Renal cortex interstitium (tissue), 11 donors: Measurements from ENCODE around the gene LRRN2. TPM values are rescaled to one million over a fixed set of nuclear protein-coding genes. Genes with fewer than 3 reads are reported as not detected.
A peak's percentile ranks its signal among the peaks of the same experiment; 100 is the strongest.

ENCODE experiments used
- DNase-seq, 11 donors: peaks; one replicate each; pipeline ENCODE4 v3.0.0-alpha.2; 2013; ENCODE audit warnings: low read depth in 9 of 11, low spot score in 4 of 11; ENCODE audit errors: extremely low read depth in 1 of 11
- polyA plus RNA-seq, 3 donors: library from polyadenylated mRNA; unstranded; fragments of 120-200 nt; gene quantifications; one replicate each; pipeline ENCODE4 v1.2.1, GENCODE V29; 2013; ENCODE audit not compliant: insufficient read length in 3 of 3

Gene LRRN2
- polyA plus RNA-seq, 3 donors: 10.8 to 14.2 (median 13.4) TPM

DNA sequence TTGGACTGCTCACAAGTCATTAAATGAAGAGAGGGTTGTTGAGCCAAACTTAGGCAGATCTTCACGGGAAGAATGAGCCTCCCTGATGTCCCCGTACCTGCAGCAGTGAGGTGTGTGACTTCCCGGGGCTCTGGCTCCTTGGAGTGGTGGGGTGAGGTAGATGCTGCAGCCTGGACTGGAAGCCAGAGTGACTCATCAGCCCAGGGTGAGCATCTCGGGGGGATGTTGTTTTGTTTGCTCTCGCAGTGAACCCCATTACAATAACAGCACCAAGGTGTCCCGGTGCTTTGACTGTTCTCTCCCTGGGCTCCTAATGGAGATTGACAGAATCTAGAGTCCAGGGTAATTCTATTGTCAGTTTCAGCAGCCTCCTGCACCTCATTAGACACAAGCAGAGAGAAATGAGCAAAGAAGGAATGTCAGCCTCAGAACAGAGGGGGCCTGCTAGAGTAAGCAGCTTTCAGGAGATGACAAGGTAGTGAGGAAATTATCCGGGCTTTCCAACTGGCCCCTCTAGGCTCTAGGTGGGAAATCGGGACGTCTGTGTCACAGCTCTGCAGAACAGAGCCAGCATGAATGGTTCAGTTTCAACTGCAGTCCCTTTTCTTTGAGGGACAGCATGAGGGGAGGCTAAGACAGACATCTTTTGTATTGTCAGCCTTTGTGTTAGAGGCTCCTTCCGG, 36.0 kb upstream of the LRRN2 start:
- DNase-seq: no peak

DNA sequence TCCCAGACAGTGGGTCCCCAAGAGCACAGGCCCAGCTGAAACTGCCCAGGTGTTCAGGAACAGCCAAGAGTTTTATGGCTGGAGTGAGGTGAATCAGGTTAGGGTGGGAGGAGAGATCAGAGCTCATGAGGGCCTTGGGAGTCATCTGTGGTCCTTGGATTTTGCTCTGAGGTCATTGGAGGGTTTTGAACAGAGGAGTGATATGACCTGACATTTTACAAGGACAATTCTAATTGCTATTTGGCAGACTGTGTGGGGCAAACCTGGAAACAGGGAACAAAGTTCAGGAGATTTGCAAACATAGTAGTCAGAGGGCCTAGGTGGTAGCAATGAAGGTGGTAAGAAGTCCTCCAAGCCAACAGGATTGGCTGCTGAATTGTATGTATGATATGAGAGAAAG, 31.1 kb upstream of the LRRN2 start:
- DNase-seq: no peak

DNA sequence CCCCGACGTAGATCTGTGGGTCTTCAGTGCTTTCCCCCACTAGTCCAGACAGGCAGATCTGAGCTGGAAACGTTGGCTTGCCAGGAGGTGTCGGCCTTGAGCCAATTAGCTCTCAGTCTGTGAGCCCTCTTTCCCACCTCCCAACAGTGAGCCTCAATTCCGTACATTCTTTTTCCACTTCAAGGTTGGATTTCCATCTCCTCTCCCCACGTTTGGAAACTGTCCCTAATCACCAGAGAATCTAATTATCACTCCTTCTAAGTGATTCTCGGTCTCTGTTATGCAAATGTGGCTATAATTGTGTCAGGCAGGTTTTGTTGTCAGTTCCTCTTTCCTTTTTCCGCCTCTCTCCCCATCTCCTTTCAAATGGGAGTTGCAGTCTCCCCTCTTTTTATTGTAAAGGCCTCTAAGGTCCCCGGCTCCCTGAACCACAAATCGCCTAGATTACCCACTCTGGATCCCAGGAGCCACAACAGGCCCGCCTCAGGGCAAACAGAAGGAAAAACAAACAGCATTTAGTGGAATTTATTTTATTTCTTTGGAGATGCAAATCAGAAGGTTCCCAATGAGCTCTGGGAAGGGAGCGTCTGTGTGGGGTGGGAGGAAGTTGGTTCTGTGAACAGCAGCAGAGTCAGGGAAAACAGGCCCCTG, 29.4 kb upstream of the LRRN2 start:
- DNase-seq: no peak

DNA sequence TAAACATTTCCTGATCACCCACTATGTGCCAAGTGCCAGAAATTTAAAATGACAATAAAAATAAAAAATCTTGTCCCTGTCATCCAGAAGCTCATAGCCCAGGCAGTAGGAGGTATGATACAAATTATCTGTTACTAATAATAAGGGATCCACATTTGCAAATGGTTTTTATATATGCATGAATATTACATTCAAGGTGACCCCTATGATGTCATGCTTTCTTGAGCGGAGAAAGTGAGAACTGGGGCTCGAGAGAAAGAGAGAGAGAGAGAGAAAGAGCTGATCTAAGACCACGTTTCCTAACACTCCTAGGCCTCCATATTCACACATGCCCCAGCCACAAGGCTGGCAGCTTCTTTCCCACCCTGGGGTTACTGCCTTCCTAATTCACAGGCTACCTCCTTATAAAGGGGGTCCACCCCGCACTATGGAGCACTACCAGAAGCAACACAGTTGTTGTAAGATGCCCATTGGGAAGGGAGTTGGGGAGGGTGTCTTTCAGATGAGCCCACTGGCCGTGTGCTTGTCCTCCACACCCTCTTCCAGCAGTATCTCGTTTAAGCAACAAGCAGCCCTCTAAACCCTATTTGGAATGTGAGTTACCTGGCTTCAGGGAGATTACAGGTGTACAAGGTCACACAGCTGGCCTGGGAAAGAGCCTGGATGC, 28.8 kb upstream of the LRRN2 start:
- no peak for DNase-seq

DNA sequence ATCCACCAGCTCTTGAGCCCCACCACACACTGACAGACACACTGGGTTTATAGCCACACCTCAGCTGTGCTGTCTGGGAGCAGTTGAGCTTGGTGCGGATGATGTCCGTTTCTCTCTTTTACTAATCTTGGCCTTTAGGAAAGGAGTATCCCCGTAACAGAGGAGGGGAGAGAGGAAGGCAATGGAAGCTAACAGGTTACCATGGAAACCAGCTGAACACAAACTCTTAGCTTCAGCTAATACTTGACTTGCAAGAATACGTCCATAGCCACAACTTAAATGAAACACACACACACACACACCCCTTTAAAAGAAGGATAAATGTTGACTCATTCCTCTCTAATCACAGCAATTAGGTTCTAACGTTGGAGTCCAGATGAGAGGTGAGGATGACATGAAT, 28.0 kb upstream of the LRRN2 start:
- no peak for DNase-seq

DNA sequence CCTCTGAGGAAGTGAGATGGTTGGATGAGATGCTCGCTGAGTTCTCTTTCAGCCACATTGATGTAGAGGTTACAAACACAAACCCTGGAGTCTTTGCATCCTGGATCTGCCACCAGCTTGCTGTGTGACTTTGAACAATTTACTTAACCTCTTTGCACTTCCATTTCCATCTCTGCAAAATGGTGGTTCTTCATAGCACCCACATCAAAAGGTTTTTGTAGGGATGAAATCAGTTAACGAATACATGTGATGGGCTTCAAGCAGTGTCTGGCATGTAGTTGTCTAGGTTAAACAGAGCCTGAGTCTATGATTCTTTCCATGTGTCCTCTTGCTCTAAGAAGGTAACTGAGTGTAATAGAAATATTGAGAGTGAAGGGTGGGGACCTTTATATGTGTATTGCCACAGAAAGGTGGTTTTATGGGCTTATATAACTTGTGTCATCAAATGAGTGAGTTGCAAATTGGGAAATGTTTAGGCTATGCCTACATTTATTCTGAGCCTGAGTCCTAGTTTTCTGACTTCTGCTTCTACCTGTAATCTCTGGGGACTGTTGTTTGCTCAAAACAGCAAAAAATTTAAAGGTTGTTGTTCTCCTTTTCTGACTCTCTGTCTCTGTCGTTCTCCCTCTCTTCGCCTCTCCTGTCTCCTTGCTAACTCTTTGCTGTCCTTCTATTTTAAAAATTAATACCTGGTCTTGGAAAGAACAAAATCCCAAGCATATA, 27.3 kb upstream of the LRRN2 start:
- no peak for DNase-seq

DNA sequence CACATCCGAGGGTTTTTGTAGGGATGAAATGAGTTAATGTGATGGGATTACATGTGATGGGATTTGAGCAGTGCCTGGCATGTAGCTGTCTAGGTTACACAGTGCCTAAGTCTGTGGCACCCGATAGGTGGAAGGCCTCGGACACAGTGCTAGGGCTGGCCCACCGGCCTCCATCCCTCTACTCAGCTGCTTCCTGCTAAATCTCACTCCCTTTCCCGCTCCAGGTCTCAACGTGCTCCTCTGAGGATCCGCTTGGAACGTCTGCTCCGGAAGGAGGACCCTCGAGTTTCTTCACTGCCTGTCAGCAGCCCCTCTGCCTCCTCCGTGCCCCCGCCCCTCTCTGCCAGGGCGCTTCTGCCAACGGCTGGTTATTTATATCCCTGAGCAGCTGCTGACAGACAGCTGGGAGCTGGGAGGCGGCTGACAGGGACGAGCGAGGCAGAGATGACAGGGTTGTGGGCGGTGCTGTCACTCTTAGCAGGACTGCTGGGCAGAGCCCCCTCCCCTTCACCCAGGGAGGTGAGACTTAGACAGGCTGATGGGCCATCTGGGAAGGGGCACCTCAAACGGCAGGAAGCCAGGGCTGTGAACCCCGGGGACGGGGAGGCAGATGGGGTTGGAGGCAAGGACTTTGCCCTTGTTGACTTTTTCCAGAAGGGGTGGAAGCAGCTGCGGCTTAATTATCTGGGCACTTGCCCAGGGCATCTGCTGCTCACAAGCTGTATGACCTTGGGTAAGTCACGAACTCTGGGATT, 26.6 kb upstream of the LRRN2 start:
- DNase-seq: no peak

DNA sequence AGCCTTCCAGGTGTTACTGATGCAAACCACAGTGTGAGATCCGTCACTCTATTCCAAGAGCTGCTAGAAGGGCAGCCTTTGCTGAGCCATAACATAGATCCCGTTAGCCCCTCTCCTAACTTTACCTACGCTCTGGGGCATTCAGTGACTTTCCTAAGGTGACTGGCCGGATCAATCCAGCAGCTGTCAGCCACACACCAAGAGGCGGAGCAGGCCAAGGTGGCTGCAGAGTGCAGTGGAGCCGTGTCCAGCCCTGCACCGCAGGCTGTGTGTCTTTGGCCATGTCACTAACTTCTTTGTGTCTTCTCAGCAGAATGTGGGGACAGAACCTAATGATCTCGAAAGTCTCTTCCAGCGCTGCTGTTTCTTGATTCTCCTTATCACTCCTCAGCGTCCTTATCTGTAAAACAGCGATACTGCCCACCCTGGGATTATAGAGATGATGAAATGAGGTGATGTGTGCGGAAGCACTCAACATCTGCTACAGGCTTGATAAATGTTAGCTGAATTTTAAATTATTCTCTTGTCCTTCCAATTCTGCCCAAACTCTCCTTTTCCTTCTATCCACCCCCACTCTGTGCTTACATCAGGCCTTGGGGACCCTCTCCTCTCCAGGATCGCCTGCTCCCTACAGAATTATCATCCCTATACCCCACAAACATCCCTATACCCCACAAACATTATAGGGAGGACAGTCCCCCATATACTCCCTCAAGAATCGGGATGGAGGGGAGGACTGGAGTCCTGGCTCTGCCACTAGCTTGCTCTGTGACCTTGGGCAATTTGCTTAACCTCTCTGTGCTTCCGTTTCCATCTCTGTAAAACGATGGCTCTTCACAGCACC, 25.8 kb upstream of the LRRN2 start:
- DNase-seq: no peak

DNA sequence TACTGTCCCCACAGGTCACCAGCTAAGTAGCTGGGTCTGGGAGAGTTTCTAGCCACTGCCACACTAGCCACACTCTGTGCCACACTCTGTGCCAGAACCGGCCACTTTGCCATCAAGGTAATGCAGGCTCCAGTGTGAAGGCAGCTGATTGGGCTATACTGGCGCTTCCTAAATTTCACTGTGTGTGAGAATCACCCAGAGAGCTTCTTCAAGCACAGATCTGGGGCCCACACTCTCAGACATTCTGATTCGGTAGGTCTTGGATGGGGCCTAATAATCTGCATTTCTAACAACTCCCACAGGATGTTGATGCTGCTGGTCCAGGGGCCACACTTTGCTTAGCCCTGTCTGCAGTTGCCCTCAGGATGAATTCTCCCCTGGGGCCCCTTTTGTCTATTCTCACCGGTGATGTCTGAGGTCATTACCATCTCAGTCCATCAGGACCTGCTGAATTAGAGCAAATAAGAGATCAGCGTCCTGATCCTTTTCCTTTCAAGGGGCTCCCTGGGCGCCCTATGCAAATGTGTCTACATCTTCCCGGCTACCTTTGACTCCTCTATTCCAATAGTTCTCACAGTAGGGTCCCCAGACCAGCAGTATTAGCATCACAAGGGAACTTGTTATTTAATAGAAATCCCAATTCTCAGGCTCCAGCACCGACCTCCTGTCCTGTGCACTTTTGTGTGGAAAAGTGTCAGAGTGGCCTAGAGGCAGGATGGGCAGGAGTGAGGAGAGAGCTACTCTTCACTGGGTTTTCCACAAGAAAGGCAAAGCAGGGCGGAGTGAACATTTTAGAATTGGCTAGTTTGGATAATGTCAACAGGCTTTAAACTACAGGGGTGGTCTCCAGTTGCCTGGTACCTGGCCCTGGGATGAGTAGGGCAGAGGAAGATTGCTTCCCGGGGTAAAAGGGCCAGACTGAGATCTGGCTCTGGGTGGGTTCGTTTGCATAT, 24.7 kb upstream of the LRRN2 start:
- DNase-seq: no peak

DNA sequence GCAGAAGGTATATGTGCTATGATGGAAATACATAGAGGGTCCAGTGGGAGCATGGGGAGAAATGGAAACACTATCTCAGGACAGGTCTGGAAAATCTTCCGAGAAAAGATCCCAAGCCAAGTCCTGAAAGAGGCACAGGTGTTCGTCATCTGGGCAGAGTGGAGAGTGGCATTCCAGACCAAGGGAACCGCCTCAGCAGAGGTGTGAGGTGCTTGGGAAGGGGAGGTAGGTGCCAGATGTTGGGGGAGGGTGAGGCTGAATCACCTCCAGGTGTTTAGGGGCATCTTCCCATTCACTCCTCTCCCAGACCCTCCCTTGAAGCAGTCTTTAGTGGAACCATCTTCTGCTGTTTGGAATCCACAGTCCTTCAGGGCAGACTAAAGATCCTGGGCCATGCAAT, 23.5 kb upstream of the LRRN2 start:
- no peak for DNase-seq

DNA sequence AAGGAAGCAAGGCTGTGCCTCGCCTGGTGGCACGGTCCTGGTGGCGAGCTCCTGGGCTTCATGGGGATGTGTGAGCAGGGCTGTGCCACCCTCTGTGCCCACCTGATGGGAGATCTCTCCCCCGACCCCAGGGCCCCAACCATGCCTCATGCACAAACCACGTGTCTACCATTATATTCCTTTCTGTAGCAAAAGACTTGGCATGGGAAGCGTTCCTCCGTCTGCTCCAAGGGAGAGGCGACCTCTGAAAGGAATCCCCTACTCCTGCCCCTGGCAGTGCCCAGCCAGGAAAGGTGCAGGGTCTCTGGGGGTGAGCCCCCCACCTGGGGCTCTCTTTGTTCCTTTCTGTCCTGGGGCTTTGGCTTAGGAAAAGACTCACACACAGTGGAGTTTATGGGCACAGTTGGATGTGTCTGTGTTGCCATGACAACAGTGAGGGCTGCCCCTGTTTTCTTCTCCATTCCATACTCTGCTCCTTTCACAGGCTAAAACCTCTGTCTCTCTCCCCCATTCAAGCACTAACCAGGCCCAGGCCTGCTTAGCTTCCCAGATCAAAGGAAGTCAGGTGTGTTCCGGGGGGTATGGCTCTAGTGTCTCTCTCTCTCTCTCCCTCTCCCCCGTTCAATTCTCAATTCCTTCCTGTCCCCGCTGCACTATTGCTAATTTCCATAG, 21.4 kb upstream of the LRRN2 start:
- DNase-seq: peak in 1 of 11 donors; percentile 13

DNA sequence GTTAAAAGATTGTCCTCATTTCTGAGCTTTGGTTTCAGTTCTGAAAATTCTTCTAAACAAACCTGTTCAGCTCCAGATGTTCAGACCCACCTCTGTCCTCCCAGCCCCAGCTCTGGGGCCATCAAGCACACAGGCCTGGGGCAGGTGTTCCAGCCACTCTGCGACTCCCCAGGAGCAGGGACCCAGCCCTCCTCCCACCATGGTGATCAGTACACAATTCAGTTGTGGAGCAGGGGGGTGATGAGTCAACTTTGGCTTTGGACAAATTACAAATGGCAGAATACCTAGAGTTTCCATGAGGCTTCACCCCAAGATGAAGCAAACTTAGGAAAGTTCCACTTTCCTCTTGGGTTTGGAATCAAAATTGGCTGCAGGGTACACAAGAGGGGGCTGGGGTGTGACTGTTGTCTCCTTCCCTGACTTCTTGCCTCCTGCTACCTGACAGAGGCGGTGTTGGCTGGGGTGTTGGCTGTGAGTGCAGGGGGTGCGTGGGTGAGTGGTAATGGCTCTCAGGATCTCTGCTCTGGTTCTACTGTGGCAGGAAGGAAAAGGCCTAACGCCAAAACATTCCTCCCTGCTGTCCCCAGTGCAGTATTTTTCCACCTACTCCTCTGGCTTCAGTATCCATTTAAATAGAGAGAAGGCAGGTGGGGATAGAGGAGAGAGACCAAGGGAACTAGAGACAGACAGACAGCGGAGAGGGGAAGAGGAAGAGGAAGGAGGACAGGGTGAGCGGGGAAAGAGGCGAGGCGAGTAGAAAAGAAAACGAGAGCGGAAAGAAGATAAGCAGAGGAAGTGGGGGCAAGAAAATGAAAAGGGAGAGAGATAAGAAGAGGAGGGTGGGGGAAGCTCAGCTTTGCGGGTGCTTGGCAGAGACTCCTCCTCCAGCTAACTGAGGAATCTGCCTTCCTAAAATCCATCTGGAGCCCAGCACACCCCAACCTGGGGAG, 20.6 kb upstream of the LRRN2 start:
- DNase-seq: no peak

DNA sequence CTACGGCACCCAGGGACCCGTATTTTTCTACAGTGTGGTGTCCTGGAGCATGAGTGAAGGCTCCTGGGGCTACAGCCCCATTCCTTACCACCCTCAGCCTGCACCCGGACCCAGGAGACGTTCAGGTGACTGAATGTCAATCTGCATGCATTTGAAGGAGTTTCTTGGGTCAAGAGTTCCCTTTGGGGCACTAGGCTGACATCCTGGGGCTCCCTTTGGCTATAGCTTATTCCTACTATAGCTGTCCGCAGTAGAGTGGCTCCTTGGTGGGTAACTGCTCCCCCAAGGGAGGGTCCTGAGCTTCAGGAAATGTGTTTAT, 19.9 kb upstream of the LRRN2 start:
- no peak for DNase-seq

DNA sequence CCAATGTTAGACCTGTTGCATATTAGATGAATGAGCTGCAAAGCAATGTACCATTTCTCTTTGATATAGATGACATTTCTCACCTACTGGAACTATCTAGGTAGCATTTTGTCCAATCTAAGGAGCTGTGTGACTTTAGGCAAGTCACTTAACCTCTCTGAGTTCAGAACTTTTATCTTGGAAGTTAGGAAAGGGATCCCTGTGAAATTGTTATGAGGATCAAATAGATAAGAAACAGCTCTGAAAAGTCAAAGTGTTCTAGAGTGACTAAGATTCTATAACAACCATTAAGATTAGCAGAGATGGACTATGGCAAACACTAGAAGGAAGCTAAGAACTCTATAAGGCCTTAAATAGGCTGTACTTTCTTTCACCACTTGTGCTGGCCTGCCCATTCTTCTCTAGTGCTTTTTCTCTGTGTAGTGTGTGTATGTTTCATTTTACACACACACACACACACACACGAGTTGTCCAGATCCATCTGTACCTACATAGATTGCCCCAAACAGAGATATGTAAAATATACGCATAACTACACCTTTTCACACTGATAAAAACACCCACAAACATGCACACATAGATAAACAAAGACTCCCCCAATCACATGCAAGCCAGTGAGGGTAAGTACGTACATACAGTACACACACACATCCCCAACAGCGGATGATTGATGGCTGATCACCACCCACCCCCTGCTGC, 19.4 kb upstream of the LRRN2 start:
- no peak for DNase-seq
